Measurements from ENCODE around the gene ADAMTS8.

DNA sequence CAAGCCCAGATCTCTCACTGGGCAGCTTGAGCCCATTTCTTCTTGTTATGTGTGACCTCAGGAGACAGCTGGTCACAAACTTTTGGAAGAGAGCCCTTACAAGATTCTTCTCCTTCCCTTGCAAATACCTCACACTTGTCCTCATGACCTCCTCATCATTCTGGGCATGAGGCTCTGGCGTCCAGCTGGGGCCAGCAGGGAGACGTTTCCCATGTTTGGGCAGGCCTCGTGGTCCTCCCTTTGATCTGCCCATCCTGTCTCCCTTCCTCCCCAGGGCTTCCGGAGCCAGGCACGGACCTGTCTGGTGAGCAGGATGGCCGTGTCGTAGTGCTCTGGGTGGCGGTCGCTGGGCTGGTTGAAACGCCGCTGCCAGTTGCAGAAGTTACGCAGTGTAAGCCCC, 9.7 kb downstream of the ADAMTS8 start:
- TF ChIP-seq EZH2 (IDR thresholded peaks at IDR 0.05; ENCODE audit: insufficient read depth, poor library complexity, severe bottlenecking), result no peak
- no peak for TF ChIP-seq EZH2phosphoT487 (IDR thresholded peaks at IDR 0.05; ENCODE audit: insufficient read depth, low read depth)

Data from GM23248 (cell line).